Raji (cell line): Measurements from ENCODE around the gene ZNF385B.

ENCODE experiments used
- POLR2A ChIP-seq: IDR thresholded peaks from 2 replicates; pipeline ENCODE4 v1.6.1; 2011; ENCODE audit warnings: low read depth, low read length, control low read depth; ENCODE audit not compliant: insufficient read depth

ZNF385B gene

DNA sequence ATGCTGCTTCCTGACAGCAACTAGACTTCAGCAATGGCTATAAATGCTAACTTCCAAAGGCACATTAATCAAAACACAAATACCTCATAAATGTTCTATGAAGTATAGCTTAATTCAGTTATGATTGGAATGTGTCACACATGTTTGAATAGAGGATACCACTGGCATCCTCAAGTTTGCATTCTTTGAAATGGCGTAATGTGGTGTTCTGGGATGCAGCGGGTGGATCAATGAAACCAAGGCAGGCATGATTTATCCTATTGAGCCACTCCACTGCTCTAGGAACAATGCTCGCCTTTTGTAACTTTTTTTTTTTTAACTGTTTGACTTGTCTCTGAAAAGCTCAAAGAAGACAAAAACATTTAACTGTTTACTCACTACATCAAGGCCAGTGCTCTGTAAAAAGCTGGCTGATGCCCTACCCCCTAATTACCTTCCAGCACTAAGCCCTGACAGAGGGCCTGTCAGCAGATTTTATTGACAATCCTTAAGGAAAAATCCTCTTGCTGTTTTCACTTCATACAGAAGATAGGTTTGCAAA lies 318.0 kb downstream of the ZNF385B start:
- TF ChIP-seq POLR2A: no peak

- no peak for TF ChIP-seq POLR2A
Observed at GRCh38 chr2:179541586-179541985, 319.8 kb downstream of the ZNF385B start.

DNA sequence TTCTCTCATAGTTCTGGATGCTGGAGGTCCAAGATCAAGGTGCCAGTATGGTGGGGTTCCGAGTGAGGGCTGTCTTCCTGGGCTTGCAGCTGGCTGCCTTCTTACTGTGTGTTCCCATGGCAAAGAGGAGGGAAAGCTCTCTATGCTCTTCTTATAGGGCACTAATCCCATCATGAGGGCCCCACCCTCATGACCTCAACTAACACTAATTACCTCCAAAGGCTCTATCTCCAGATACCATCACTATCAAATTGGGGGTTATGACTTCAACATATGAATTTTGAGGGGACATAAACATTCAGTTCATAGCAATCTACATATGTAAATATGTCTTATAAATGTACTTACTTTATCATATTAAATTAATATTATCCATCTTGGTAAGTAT lies 322.3 kb downstream of the ZNF385B start:
- no peak for TF ChIP-seq POLR2A

- TF ChIP-seq POLR2A: no peak
Observed at GRCh38 chr2:179538406-179539123, 322.8 kb downstream of the ZNF385B start.

DNA sequence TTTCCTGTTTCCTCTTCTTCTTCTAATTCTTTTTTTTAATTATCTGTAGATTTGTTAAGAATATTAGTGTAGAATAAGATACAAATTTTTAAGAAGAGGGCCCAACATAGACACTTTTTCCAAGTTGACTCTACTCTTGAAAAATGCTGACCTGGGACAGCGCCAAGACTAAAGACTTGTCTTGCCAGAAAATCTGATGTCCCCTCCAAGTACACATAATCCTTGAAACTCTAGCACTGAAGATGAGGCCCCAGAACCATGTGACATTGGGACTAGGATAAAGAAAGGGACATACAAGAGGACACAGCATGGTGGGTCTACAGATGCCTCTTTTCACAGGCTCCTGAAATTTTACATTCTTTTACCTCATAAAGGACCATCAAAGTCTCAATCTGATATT lies 325.2 kb downstream of the ZNF385B start:
- no peak for TF ChIP-seq POLR2A

DNA sequence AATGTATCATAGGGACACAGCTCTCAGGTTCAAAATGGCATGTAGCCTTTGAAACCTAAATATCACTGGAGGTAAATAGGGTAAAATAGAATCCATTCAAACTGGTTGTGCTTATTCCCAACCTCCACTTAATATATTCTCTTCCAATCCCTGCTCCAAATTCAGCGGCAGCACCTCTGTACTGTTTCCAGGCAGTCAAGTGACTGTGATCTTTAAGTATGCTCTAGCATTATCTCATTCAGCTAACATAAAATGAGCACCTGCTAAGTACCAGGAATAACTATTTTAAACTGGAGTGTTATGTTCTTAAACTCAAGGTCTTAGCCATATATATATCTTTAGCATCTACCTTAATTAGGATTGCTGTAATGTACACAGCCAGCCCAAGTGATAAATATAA lies 327.5 kb downstream of the ZNF385B start:
- TF ChIP-seq POLR2A: no peak

DNA sequence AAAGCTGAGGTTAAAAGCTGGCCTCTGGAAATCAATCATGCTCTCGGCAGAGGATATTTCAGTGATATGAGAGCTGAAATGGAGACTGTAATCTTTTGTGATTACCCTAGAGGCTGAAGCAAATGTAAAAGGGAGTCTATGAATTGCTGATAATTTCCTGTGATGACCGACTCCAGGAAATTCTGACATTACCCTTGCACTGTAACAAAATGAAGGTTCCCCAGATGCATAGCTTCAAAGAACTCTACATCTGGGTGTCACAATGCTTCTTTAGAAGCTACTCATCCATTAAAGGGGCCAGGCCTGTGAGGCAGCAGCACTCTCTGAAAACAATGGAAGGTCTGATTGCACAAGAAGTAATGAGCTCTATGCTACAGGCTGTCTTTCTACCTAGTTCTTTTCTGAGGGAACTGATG lies 328.5 kb downstream of the ZNF385B start:
- TF ChIP-seq POLR2A: no peak

DNA sequence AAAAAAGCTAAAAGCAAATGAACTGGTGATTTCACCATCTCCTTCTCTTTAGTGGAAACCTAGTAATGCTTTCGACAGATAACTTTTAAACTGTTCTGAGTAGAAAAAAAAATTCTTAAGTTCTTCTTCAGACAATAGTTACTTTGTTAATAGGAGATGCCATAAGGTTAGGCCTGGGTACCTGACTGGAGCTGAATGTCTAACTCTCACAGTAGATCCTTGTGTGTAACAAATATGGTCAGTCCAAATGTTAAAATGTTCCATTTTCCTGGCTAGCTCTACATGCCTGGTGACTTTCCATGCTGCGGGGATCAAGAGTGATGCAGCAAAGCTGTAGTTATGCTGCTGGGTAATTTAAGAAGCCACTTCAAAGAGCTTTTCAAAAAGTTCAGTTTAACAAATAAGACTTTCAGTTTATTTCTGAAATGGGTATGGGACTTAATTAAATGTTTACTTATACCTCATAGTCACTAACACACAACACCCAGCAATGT lies 332.8 kb downstream of the ZNF385B start:
- TF ChIP-seq POLR2A: no peak

GRCh38 chr2:179525340-179525739 lies 336.1 kb downstream of the ZNF385B start:
- TF ChIP-seq POLR2A: no peak

GRCh38 chr2:179524809-179525339 lies 336.5 kb downstream of the ZNF385B start:
- TF ChIP-seq POLR2A: no peak

- no peak for TF ChIP-seq POLR2A
Observed at GRCh38 chr2:179521944-179522343, 339.5 kb downstream of the ZNF385B start.

DNA sequence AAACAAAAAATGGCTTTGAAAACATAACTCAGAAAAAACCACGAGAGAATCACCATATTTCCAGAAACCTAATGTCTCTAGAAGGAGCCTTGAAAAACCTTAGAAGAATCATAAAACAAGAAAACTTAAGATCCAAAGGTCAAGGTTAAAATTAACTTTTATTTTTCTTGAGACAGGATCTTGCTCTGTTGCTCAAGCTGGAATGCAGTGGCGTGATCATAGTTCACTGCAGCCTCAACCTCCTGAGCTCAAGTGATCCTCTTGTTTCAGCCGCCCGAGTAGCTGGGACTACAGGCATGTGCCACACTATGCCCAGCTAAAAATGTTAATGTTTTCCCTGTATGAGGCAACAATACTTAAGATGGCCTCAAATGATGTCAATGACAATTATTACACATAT lies 342.6 kb downstream of the ZNF385B start:
- no peak for TF ChIP-seq POLR2A

DNA sequence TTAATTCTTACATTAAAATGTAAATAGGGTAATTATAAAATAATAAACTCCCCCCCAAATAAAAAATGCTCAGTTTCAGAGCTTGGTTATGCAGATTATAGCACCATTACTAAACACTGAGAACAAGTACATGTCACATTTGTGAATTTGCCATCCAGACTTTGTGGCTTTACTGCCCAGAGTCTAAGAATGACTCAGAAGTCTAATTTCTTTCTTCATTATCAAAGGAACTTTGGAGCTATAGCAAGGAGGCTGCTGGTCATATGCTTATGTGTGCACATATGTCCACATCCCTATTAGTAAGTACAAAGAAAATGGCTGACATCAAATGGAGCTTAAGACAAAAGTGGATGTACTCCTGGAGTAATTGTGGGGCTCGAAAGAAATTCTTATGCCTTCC lies 348.2 kb downstream of the ZNF385B start:
- TF ChIP-seq POLR2A: no peak

GRCh38 chr2:179512281-179513035 lies 349.0 kb downstream of the ZNF385B start:
- TF ChIP-seq POLR2A: no peak

- TF ChIP-seq POLR2A: no peak
Observed at GRCh38 chr2:179511105-179511789, 350.2 kb downstream of the ZNF385B start.

GRCh38 chr2:179495315-179495714 lies 366.1 kb downstream of the ZNF385B start:
- no peak for TF ChIP-seq POLR2A

DNA sequence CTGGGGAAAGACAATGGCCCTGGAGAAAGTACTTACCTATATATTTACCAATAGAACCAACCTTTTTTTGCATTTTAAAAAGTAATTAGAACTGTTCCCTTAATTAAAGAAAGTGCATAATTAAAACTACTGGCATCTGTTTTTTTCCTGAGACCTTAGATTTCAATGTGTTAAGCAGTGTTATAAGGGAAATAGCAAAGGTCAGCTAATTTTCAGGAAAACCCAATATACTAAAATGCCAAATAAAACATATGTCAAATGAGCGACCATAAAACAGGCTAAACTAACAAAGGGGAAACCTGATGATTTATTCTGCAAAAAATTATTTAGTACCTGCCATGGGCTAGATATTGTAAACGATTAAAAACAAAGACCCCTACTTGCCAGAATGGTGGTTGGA lies 372.8 kb downstream of the ZNF385B start:
- TF ChIP-seq POLR2A: no peak
